ENCODE data around the gene ZNF189.

Gene ZNF189

DNA sequence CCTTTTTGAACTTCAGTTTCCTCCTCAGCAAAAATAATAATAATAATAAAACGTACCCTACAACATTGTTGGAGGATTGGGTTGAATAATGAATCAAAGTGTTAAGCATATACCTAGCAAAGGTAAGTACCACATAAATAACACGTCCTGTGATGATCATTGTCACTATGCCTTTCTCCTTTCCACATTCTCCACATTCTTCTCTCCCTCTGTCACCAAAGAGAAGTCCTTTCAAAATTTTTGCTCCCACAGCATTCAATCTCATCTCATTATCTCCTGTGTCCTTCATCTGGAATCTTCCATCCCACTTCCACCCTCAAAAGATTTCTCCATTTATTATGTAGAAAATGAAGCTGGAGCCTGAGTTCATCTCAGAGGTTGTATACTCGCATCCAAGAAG is 44.1 kb downstream of the ZNF189 start:
- in situ Hi-C loops (cut with MboI; ENCODE audit: low pct_unique_long_range_greater_than_20kb, low sequenced_read_pairs), result no loop called here

DNA sequence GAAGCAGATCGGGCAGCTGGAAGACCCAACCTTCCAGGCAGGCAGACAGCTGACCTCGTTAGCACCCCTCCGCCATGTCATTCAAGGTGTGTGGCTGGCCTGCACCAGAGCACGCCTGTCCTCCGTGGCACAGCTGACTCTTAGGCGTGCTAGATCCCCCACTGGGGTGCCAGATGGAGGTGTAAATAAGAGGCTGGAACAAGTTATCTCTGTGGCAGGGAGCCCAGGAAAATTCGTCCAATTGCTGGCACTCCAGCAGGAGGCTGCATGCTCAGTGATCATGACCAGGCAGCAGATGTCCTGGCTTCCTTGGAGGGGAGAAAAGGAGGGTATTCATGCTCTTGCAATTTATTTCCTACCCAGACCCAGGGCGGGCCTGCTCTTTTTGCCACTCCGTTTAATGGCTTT is 44.7 kb downstream of the ZNF189 start:
- DNase-seq, result no peak
- in situ Hi-C loops (cut with MboI; ENCODE audit: low pct_unique_long_range_greater_than_20kb, low sequenced_read_pairs), result no loop called here

More for the DNA sequence above, 44.1 kb downstream of the ZNF189 start:
- DNase-seq, result no peak

DNA sequence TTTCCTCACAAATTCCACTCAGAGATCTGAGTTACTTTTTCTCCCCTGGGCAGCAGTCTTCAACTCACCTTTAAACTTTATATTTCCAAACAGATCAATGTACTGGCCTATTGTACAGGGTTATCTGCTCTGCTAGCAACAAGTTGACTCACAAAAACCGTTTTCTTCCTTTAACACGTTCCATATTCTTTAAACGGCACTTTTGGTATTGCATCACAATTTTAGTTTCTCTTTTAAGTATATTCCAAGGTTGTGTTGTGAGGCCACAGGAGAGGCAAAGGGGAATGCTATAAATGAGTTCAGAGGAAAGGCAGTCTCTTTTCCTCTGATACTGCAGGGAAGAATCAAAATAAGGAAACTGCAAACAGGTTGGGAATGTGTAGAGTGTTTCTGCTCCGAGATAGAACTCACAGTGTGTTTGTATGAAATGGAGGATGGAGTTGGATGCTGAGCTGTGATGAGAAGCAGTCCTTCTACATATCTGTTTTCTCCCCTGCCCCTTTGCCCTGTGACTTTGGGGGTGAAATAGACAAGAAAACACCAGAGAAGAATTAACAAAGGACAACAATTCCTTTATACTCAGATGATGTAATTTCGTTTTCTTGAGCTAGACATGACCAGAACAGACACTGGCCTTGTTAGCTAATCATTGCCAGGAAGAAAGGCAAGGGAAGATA is 46.8 kb downstream of the ZNF189 start:
- in situ Hi-C loops (cut with MboI; ENCODE audit: low pct_unique_long_range_greater_than_20kb, low sequenced_read_pairs), result no loop called here
- peak; percentile 10 for DNase-seq

DNA sequence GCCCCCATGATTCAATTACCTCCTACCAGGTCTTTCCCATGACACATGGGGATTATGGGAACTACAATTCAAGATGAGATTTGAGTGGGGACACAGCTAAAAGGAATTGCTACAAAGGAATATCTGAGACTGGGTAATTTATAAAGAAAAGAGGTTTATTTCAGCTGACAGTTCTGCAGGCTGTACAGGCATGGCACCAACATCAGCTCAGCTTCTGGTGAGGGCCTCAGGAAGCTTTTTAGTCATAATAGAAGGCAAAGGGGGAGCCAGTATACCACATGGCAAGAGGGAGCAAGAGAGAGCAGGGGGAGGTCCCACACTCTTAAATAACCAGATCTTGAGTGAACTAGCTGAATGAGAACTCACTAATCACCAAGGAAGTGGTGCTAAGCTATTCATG is 48.1 kb downstream of the ZNF189 start:
- in situ Hi-C loops (cut with MboI; ENCODE audit: low pct_unique_long_range_greater_than_20kb, low sequenced_read_pairs), result no loop called here

DNA sequence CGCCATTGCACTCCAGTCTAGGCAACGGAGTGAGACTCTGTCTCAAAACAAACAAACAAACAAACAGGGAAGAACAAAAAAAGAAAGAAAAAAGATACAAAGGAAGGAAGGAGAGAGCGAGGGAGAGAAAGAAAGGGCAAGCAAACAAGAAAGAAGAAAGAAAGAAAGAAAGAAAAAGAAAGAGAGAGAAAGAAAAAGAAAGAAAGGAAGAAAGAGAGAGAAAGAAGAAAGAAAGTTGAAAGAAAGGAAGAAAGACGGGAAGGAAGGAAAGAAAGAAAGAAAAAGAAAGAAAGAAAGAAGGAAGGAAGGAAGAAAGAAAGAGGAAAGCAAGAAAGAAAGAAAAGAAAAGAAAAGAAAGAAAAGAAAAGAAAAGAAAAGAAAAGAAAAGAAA is 50.0 kb downstream of the ZNF189 start:
- in situ Hi-C loops (cut with MboI; ENCODE audit: low pct_unique_long_range_greater_than_20kb, low sequenced_read_pairs), result no loop called here

More for the DNA sequence above, 48.1 kb downstream of the ZNF189 start:
- DNase-seq, result no peak

DNA sequence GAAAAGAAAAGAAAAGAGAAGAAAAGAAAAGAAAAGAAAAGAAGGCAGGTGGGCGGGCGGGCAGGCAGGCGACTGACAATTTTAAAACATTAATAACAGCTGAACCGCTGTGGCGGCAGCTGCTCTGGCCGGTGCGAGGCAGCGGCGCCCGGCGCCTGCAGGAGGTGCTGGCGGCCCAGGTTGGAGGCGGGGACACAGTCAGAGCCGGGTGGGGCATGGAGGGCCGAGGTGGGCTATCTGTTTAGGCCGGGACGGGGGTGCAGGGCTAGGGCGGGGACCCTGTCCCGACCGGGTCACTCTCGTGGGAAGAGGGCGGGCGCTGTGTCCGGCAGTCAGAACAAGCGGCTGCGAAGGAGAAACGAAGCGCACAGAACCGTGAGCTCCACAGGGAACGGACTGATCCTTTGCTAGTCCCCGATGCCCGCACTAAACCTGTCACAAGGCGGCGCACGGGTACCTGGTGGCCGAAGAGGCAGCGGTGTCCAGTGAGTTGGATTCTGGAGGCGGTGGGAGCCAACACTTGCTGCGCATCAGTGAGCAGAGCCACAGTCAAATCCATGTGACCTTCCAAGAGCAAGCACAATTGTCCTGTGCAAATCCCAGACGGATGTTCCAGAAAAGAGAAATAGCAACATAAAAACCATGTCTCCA is 50.5 kb downstream of the ZNF189 start:
- peak; percentile 76 for DNase-seq
- in situ Hi-C loops (cut with MboI; ENCODE audit: low pct_unique_long_range_greater_than_20kb, low sequenced_read_pairs), result no loop called here

More for the DNA sequence above, 50.0 kb downstream of the ZNF189 start:
- no peak for DNase-seq

DNA sequence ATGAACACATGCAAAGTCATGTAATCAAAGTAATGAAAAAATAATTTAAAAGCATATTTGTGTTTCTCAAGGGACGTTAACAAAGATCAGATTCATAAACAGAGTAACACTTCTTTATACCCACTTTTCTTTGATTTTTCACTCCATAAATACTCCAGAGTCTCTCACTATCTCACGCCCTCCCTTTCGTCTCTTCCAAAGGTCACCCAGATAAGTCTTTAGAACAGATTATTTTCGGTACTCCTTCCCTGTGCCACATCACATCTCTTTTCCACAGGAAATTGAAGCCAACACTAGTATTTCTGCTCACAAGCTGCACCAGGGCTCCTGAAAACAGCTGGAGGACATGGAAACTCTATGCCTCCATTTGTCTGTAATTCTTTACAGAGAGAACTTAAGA is 52.3 kb downstream of the ZNF189 start:
- no peak for DNase-seq
- in situ Hi-C loops (cut with MboI; ENCODE audit: low pct_unique_long_range_greater_than_20kb, low sequenced_read_pairs), result no loop called here

DNA sequence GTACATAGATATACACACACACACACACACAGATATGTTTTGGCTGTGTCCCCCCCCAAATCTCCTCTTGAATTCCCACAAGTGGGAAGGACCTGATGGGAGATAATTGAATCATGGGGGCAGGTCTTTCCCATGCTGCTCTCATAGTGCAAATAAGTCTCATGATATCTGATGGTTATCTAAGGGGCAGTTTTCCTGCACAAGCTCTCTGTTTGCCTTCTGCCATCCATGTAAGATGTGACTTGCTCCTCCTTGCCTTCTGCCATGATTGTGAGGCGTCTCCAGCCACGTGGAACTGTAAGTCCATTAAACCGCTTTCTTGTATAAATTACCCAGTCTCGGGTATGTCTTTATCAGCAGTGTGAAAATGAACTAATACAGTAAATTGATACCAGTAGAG is 52.8 kb downstream of the ZNF189 start:
- in situ Hi-C loops (cut with MboI; ENCODE audit: low pct_unique_long_range_greater_than_20kb, low sequenced_read_pairs), result no loop called here
- DNase-seq, result no peak

DNA sequence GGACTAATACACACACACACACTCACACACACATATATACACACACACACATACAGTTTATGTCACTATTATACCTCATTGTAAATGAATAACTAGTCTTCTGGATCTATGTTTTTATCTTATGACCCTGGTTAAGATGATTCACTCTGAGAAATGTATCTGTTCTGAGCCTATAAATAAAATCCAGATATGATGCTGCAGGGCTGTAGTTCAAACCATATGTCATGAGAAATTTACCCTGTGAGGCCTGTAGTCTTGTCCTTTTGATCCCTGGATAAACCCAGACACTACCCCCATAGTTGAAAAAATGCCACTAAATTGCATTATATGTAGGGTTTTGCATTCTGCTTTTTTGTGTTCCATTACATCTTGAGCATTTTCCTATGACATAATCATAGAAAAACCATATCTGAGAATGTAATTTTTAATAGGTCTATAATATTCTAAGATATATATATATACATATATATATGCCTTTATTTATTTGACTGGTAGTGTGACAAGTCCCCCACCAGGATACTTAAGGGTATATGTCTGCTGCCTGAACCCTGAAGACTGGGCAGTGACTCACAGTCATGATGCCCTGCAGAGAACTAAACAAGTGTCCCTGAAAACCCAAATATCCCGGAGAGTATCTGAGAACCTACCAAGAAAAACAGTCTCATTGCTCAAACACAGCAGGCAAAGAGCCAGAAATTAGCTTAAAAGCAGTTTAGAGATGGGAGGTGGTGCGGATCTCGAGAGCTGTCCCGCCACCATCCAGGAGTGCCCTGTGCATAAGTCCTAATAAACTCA is 55.3 kb downstream of the ZNF189 start:
- DNase-seq, result no peak
- in situ Hi-C loops (cut with MboI; ENCODE audit: low pct_unique_long_range_greater_than_20kb, low sequenced_read_pairs), result no loop called here

DNA sequence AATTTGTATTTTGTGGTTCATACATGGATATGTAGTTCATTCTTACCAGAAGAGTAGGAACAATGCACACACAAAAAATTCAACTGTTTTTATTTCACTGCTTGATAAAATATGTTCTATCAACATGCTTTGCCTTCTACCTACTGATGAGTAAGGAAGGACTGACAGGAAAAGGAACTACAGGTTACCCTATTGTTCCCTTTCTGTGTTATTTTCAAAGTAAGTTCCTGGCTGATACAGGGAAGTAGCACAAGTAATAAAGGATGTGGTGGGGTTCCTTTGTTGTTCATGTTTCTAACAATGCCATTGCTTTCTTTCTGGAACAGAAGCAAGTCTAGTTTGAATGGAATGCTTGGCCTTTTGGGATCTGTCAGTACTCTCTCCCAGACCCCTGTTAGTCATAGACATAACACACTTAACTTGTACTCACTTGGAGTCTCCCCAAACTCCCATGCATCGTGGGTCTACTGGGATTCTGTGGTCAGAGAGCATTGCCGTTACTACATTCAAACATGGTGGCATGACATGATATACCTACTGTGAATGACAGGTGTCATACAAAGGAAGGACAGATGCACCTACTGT is 57.1 kb downstream of the ZNF189 start:
- in situ Hi-C loops (cut with MboI; ENCODE audit: low pct_unique_long_range_greater_than_20kb, low sequenced_read_pairs), result no loop called here
- DNase-seq, result no peak

DNA sequence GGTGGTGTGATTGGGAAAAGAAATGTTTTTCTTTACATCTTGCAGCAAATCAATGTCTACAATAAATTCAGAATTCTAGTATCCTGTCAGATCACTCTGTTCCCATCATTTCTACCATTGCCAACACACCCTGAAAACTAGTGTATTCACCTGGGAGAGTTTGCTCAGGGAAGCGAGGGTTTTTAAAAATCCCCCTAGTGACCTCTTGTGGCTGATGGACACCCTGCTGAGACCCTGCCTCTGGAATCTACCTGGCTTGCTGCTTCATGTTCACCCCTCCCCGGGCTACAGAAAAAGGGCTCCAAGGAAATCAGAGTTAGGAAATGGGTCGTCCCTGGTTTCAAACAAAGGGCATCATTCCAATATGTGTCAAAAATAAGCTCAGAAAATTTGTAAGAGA is 58.4 kb downstream of the ZNF189 start:
- in situ Hi-C loops (cut with MboI; ENCODE audit: low pct_unique_long_range_greater_than_20kb, low sequenced_read_pairs), result no loop called here
- no peak for DNase-seq

DNA sequence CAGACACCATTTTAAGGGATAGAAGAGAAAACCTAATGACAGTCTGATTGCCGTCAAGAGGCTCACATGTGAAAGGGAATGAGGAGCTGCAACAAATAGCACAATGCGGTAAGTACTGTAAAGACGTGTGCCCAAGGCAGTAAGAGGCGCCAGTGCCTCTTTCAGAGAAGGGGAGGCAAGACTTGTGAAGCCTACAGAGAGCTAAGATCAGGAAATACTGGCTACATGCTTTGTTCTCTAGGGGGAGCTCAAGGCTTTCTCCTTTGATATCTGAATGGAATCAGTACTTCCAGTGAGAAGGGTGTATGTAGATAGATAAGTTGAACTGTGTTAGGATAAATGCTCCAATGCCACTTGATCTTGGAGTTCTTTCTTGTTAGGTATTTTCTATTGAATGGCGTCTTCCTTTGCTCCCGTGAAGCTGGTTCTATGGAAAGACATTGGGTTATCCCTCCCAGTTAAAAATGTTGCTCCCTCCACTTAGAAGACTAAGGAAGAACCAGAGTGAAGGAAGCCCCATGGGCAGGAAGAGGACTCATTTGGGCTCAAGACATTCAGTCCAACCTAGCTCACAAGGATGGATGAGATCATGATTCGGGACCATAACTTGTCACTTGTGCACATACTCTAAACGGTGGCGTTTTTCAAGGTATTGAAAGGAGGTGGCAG is 60.4 kb downstream of the ZNF189 start:
- in situ Hi-C loops (cut with MboI; ENCODE audit: low pct_unique_long_range_greater_than_20kb, low sequenced_read_pairs), result no loop called here
- DNase-seq, result peak; percentile 65

All from KBM-7 (cell line).